Activated CD8-positive, alpha-beta T cell treated with anti-CD3 and anti-CD28 coated beads, Interleukin-2, amount 10 ng/mL, durations not matched to agents 7 days and 5 days (primary cell): ENCODE results near the gene GNB2. TPM values are rescaled to one million over a fixed set of nuclear protein-coding genes. Genes with fewer than 3 reads are reported as not detected.
"Not testable (repeated sequence)": the region's sequence is repeated elsewhere in the genome, so short reads cannot be mapped to it uniquely, and the experiment has no call there.

Source experiments
- ATAC-seq: fragments of 150-1000 bp; cut with Tn5 transposase; one replicate; pipeline ENCODE4 v1.10.0; 2021; ENCODE audit warnings: moderate library complexity
- CTCF ChIA-PET: fragments of 350-600 bp; sonication (Branson Sonifier 250); formaldehyde crosslinking; loops from one replicate; lab custom pipeline; 2021; ENCODE audit warnings: antibody characterized with exemption; lab: Charles Lee
- POLR2A ChIA-PET: fragments of 350-600 bp; sonication (Branson Sonifier 250); formaldehyde crosslinking; loops from one replicate; lab custom pipeline; 2021; ENCODE audit warnings: antibody characterized with exemption; lab: Charles Lee
- DNase-seq: peaks from one replicate; pipeline ENCODE4 v3.0.0-alpha.2; 2020
- H3K27ac Mint-ChIP-seq: one replicate; pipeline ENCODE4 v1.8.0; 2021; ENCODE audit warnings: mild to moderate bottlenecking, mixed read lengths
- H3K27me3 Mint-ChIP-seq: one replicate; pipeline ENCODE4 v1.8.0; 2021; ENCODE audit warnings: low read depth, mixed read lengths
- H3K36me3 Mint-ChIP-seq: one replicate; pipeline ENCODE4 v1.8.0; 2021; ENCODE audit warnings: low read depth, mixed read lengths
- H3K4me1 Mint-ChIP-seq: one replicate; pipeline ENCODE4 v1.8.0; 2021; ENCODE audit warnings: low read depth, mixed read lengths
- H3K4me3 Mint-ChIP-seq: one replicate; pipeline ENCODE4 v1.8.0; 2021; ENCODE audit warnings: mild to moderate bottlenecking, mixed read lengths
- H3K9me3 Mint-ChIP-seq: one replicate; pipeline ENCODE4 v1.8.0; 2022; ENCODE audit warnings: mixed read lengths; ENCODE audit not compliant: insufficient read depth
- total RNA-seq, 2 experiments: library from RNA; stranded (reverse); gene quantifications; one replicate each; pipeline ENCODE4 v1.2.3, GENCODE V29; 2021

The GNB2 gene
- total RNA-seq, 2 experiments from 2014 or later: 274 to 286 TPM

DNA sequence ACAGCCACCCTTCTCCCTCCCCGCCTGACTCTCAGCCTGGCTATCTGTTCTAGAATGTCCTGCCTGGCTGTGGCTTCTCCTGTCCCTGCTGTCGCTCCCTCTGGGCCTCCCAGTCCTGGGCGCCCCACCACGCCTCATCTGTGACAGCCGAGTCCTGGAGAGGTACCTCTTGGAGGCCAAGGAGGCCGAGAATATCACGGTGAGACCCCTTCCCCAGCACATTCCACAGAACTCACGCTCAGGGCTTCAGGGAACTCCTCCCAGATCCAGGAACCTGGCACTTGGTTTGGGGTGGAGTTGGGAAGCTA, 47.9 kb downstream of the GNB2 start:
- peaks cover 4% of the 10 kb centered on the region for H3K4me1 Mint-ChIP-seq
- H3K4me3 Mint-ChIP-seq: no peak overlapping the region
- no peaks in the 10 kb centered on the region for H3K9me3 Mint-ChIP-seq
- peaks cover 36% of the 10 kb centered on the region for H3K27me3 Mint-ChIP-seq
- ChIA-PET POLR2A (no interaction called here), CTCF (interaction anchor here (1.5 to 2.5 kb wide), 2 partner anchors 16 to 131 kb away, joined by 4 to 8 read pairs; partner anchors contain the start of genes POP7 and SLC12A9)
- H3K36me3 Mint-ChIP-seq: no peaks in the 10 kb centered on the region
- H3K27ac Mint-ChIP-seq: no peak overlapping the region
- no peak for ATAC-seq
- no peak for DNase-seq

DNA sequence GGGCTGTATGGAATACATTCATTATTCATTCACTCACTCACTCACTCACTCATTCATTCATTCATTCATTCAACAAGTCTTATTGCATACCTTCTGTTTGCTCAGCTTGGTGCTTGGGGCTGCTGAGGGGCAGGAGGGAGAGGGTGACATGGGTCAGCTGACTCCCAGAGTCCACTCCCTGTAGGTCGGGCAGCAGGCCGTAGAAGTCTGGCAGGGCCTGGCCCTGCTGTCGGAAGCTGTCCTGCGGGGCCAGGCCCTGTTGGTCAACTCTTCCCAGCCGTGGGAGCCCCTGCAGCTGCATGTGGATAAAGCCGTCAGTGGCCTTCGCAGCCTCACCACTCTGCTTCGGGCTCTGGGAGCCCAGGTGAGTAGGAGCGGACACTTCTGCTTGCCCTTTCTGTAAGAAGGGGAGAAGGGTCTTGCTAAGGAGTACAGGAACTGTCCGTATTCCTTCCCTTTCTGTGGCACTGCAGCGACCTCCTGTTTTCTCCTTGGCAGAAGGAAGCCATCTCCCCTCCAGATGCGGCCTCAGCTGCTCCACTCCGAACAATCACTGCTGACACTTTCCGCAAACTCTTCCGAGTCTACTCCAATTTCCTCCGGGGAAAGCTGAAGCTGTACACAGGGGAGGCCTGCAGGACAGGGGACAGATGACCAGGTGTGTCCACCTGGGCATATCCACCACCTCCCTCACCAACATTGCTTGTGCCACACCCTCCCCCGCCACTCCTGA, 49.1 kb downstream of the GNB2 start:
- no peak overlapping the region for H3K27ac Mint-ChIP-seq
- ChIA-PET POLR2A (no interaction called here), CTCF (interaction anchor here (1.1 to 4.4 kb wide), 5 partner anchors 17 to 130 kb away, joined by 3 to 62 read pairs (median 4); partner anchors contain the start of genes POP7 and SLC12A9)
- H3K27me3 Mint-ChIP-seq: peaks cover 39% of the 10 kb centered on the region
- DNase-seq (no peak), ATAC-seq (no peak)
- H3K36me3 Mint-ChIP-seq: no peaks in the 10 kb centered on the region
- no peaks in the 10 kb centered on the region for H3K9me3 Mint-ChIP-seq
- H3K4me1 Mint-ChIP-seq: peaks cover 4% of the 10 kb centered on the region
- no peak overlapping the region for H3K4me3 Mint-ChIP-seq

DNA sequence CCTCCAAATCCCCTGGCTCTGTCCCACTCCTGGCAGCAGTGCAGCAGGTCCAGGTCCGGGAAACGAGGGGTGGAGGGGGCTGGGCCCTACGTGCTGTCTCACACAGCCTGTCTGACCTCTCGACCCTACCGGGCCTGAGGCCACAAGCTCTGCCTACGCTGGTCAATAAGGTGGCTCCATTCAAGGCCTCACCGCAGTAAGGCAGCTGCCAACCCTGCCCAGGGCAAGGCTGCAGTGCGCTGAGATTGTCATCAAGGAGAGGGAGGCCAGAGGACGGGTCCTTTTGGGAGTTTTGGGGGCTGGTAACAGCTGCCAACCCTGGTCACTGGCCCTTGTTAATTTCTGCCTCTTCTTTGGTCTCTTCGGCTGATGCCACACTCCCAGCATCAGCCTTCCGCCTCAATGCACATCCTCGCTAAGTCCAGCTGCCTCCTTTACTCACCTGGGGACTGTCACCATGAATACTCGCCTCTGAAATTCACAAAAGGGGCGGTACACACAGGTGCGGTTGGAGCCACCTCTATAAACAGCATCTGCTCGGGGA, 50.3 kb downstream of the GNB2 start:
- ATAC-seq (no peak), DNase-seq (no peak)
- Mint-ChIP-seq H3K36me3 (no peaks in the 10 kb centered on the region), H3K27me3 (peaks cover 36% of the 10 kb centered on the region), H3K4me3 (no peak overlapping the region), H3K9me3 (no peaks in the 10 kb centered on the region), H3K27ac (no peak overlapping the region), H3K4me1 (peaks cover 4% of the 10 kb centered on the region)
- POLR2A ChIA-PET: no interaction called here
- CTCF ChIA-PET: interaction anchor here (1.1 to 4.4 kb wide), 3 partner anchors 18 to 128 kb away, joined by 3 to 62 read pairs (median 3); partner anchors contain the start of gene POP7

DNA sequence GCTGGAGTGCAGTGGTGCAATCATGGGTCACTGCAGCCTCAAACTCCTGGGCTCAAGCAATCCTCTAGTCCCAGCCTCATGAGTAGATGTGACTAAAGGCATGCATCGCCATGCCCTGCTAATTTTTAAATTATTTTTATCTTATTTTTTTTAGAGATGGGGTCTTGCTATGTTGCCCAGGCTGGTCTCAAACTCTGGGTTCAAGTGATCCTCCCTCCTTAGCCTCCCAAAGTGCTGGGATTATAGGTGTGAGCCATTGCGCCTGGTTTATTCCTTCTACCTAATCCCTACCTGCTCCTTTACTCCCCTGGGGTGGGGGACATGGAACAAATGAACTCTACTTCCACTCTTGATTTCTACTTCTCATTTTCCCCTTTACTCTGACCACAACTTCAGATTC, 50.8 kb downstream of the GNB2 start:
- H3K4me3 Mint-ChIP-seq, DNase-seq, H3K27ac Mint-ChIP-seq, ATAC-seq, H3K36me3 Mint-ChIP-seq, POLR2A ChIA-PET, H3K9me3 Mint-ChIP-seq, H3K4me1 Mint-ChIP-seq: not testable (repeated sequence)
- CTCF ChIA-PET: interaction anchor here (0.9 to 4.4 kb wide), 4 partner anchors 11 to 126 kb away, joined by 4 to 62 read pairs (median 6); partner anchors contain the start of gene POP7
- peaks cover 32% of the 10 kb centered on the region for H3K27me3 Mint-ChIP-seq

DNA sequence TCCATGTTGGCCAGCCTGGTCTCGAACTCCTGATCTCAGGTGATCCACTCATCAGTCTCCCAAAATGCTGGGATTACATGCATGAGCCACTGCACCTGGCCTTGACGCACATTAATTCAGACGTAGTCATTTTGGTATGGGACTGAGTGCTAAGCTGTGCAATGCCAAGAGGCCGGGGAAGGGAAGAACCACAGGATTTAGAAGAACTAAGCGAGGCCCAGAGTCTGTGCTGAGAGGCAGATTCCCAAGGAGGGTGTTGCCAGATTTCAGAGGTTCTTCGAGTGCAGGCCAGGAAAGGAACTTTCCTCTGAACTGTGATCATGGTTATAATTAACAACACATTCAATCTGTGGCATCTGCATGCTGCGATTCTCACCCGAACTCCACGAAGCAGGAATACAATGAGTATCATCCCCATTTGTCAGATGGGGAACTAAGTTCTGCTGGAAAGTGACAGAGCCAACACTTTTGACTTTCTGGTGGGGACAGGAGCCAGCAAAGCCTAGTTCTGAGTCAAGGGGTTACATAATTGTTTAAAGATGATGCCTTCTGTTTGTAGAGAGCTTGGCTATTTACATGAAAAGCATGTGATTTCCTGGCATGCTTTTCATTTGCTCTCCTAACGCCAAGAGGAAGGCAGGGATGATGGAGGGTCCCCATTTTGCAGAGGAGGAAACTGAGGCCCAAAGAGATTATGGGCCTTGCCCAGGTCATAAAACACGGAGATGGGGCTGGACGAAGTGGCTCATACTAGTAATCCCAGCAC, 53.6 kb downstream of the GNB2 start:
- Mint-ChIP-seq H3K36me3 (no peaks in the 10 kb centered on the region), H3K27me3 (peaks cover 13% of the 10 kb centered on the region), H3K4me1 (peaks cover 4% of the 10 kb centered on the region), H3K27ac (no peak overlapping the region), H3K4me3 (no peak overlapping the region), H3K9me3 (no peaks in the 10 kb centered on the region)
- ChIA-PET POLR2A (no interaction called here), CTCF (interaction anchor here (1.1 to 2.6 kb wide), 3 partner anchors 21 to 171 kb away, joined by 3 to 10 read pairs (median 4); partner anchors contain the start of gene POP7)
- DNase-seq (no peak), ATAC-seq (no peak)

DNA sequence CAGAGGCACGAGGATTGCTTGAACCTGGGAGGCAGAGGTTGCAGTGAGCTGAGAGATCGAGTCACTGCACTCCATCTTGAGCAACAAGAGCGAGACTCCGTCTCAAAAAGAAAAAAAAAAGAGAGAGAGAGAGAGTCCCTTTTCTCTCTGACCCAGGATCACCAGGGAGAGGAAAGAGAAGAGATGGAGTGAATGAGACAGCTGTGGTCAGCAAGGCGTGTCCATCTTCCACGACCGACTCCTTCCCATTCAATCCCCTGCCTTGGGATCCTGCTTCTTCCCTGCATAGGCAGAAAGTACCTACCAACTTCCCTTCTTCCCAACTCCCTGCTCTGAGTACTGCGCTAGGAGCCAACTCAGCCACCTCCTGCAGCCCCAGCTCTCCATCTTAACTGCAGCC, 54.7 kb downstream of the GNB2 start:
- ChIA-PET CTCF (interaction anchor here (1.1 to 2.6 kb wide), 2 partner anchors 22 to 170 kb away, joined by 3 to 10 read pairs; partner anchors contain the start of gene POP7), POLR2A (no interaction called here)
- H3K9me3 Mint-ChIP-seq: no peaks in the 10 kb centered on the region
- no peak for ATAC-seq
- H3K27ac Mint-ChIP-seq: no peak overlapping the region
- H3K27me3 Mint-ChIP-seq: peaks cover 9% of the 10 kb centered on the region
- no peak overlapping the region for H3K4me3 Mint-ChIP-seq
- DNase-seq: no peak
- no peaks in the 10 kb centered on the region for H3K36me3 Mint-ChIP-seq
- H3K4me1 Mint-ChIP-seq: peaks cover 4% of the 10 kb centered on the region

Other genes with a start within 250 kb of the GNB2 start
- gene ZCWPW1, start 245.0 kb upstream of the GNB2 start, total RNA-seq: 1 to 10 TPM; 2.6 to 2.8 TPM
- 10 to 100 TPM; 40.4 to 45.4 TPM for gene MEPCE, start 243.9 kb upstream of the GNB2 start, total RNA-seq
- 10 to 100 TPM; 84.0 to 90.1 TPM for gene PPP1R35, start 237.2 kb upstream of the GNB2 start, total RNA-seq
- 1 to 10 TPM; 2.7 to 3.6 TPM for gene SPACDR, start 209.5 kb upstream of the GNB2 start, total RNA-seq
- 100 to 1,000 TPM; 129 to 132 TPM for gene TSC22D4, start 194.5 kb upstream of the GNB2 start, total RNA-seq
- under 1 TPM in 1 of 2 experiments, not detected in 1; 0.23 TPM for gene NYAP1, start 189.8 kb upstream of the GNB2 start, total RNA-seq
- 10 to 100 TPM; 43.0 to 46.0 TPM for gene AGFG2, start 134.5 kb upstream of the GNB2 start, total RNA-seq
- 10 to 100 TPM; 29.8 to 30.0 TPM for gene SAP25, start 99.8 kb upstream of the GNB2 start, total RNA-seq
- gene LRCH4, start 87.6 kb upstream of the GNB2 start, total RNA-seq: 100 to 1,000 TPM; 191 to 193 TPM
- under 1 TPM; 0.37 to 0.45 TPM for gene FBXO24, start 87.4 kb upstream of the GNB2 start, total RNA-seq
- 10 to 100 TPM; 17.0 to 17.6 TPM for gene PCOLCE, start 71.4 kb upstream of the GNB2 start, total RNA-seq
- gene MOSPD3, start 61.2 kb upstream of the GNB2 start, total RNA-seq: 10 to 100 TPM; 42.1 to 43.5 TPM
- gene TFR2, start 32.2 kb upstream of the GNB2 start, total RNA-seq: 10 to 100 TPM; 13.1 to 14.5 TPM
- not detected for gene ACTL6B, start 17.3 kb upstream of the GNB2 start, total RNA-seq
- gene GIGYF1, start 20.5 kb downstream of the GNB2 start, total RNA-seq: 10 to 100 TPM; 42.1 to 43.0 TPM
- 10 to 100 TPM; 43.6 to 48.3 TPM for gene POP7, start 32.4 kb downstream of the GNB2 start, total RNA-seq
- gene EPO, start 46.7 kb downstream of the GNB2 start, total RNA-seq: not detected
- gene ZAN, start 59.9 kb downstream of the GNB2 start, total RNA-seq: not detected
- gene EPHB4, start 153.8 kb downstream of the GNB2 start, total RNA-seq: 1 to 10 TPM; 1.5 to 1.9 TPM
- gene SLC12A9, start 179.0 kb downstream of the GNB2 start, total RNA-seq: 10 to 100 TPM; 28.3 to 29.5 TPM
- gene TRIP6, start 193.6 kb downstream of the GNB2 start, total RNA-seq: 10 to 100 TPM; 25.5 to 28.6 TPM
- gene SRRT, start 201.4 kb downstream of the GNB2 start, total RNA-seq: 100 to 1,000 TPM; 273 to 292 TPM
- 1 to 10 TPM; 2.0 to 3.7 TPM for gene UFSP1, start 216.0 kb downstream of the GNB2 start, total RNA-seq
- gene ACHE, start 222.1 kb downstream of the GNB2 start, total RNA-seq: not detected